Measurements from ENCODE around the gene HSD17B11. TPM values are rescaled to one million over a fixed set of nuclear protein-coding genes. Genes with fewer than 3 reads are reported as not detected.

Gene HSD17B11
- total and polyA plus RNA-seq, 2 donors (not counting 1 experiment from before 2014, with no cell fraction given): 60.5 to 64.1 TPM

GRCh38 chr4:87309625-87310024 is 81.4 kb downstream of the HSD17B11 start:
- no peaks in the 10 kb centered on the region for H3K79me2 ChIP-seq (ENCODE audit: control insufficient read depth, insufficient read depth, low read length)
- TF ChIP-seq CTCF (conservative IDR thresholded peaks at IDR 0.05 in 1 of 2, IDR thresholded peaks at IDR 0.05 in 1 of 2; ENCODE audit: low read depth in 1 of 2, low read length in 2 of 2) (no peak), EZH2 (IDR thresholded peaks at IDR 0.05; ENCODE audit: low read length, missing control alignments) (no peak)
- H4K20me1 ChIP-seq (ENCODE audit: control insufficient read depth, extremely low read depth, insufficient read depth, low read length): no peaks in the 10 kb centered on the region
- H3K4me1 ChIP-seq (ENCODE audit: control insufficient read depth, extremely low read depth, insufficient read depth, low read length): no peaks in the 10 kb centered on the region
- H3K4me2 ChIP-seq (ENCODE audit: extremely low read depth, insufficient read depth, low read length): no peak overlapping the region
- H3K27ac ChIP-seq (ENCODE audit: insufficient read depth, low read length): no peak overlapping the region
- H3K9ac ChIP-seq (ENCODE audit: insufficient read depth, low read length): no peak overlapping the region
- DNase-seq (ENCODE audit: low read depth in 2 of 2): no peak
- H3K36me3 ChIP-seq (ENCODE audit: control insufficient read depth, insufficient read depth, low read length): no peaks in the 10 kb centered on the region
- no peaks in the 10 kb centered on the region for H3K27me3 ChIP-seq (ENCODE audit: control insufficient read depth, insufficient read depth, low read length)
- H2AFZ ChIP-seq (ENCODE audit: low read length): no peak overlapping the region
- H3K9me3 ChIP-seq (ENCODE audit: control insufficient read depth, insufficient read depth, low read depth, low read length): no peaks in the 10 kb centered on the region
- no peak overlapping the region for H3K4me3 ChIP-seq (replicated peaks in 1 of 4; ENCODE audit: control extremely low read depth in 1 of 4, insufficient read depth in 1 of 4, low read depth in 3 of 4, low read length in 4 of 4)

GRCh38 chr4:87306056-87306455 is 84.9 kb downstream of the HSD17B11 start:
- no peaks in the 10 kb centered on the region for H3K4me1 ChIP-seq (ENCODE audit: control insufficient read depth, extremely low read depth, insufficient read depth, low read length)
- H3K4me3 ChIP-seq (replicated peaks in 1 of 4; ENCODE audit: control extremely low read depth in 1 of 4, insufficient read depth in 1 of 4, low read depth in 3 of 4, low read length in 4 of 4): no peak overlapping the region
- H3K36me3 ChIP-seq (ENCODE audit: control insufficient read depth, insufficient read depth, low read length): no peaks in the 10 kb centered on the region
- H3K79me2 ChIP-seq (ENCODE audit: control insufficient read depth, insufficient read depth, low read length): no peaks in the 10 kb centered on the region
- no peak overlapping the region for H3K27ac ChIP-seq (ENCODE audit: insufficient read depth, low read length)
- no peak overlapping the region for H3K4me2 ChIP-seq (ENCODE audit: extremely low read depth, insufficient read depth, low read length)
- no peak for DNase-seq (ENCODE audit: low read depth in 2 of 2)
- H2AFZ ChIP-seq (ENCODE audit: low read length): no peak overlapping the region
- H3K9me3 ChIP-seq (ENCODE audit: control insufficient read depth, insufficient read depth, low read depth, low read length): no peaks in the 10 kb centered on the region
- TF ChIP-seq CTCF (conservative IDR thresholded peaks at IDR 0.05 in 1 of 2, IDR thresholded peaks at IDR 0.05 in 1 of 2; ENCODE audit: low read depth in 1 of 2, low read length in 2 of 2): no peak
- no peak for TF ChIP-seq EZH2 (IDR thresholded peaks at IDR 0.05; ENCODE audit: low read length, missing control alignments)
- no peaks in the 10 kb centered on the region for H4K20me1 ChIP-seq (ENCODE audit: control insufficient read depth, extremely low read depth, insufficient read depth, low read length)
- no peak overlapping the region for H3K9ac ChIP-seq (ENCODE audit: insufficient read depth, low read length)
- no peaks in the 10 kb centered on the region for H3K27me3 ChIP-seq (ENCODE audit: control insufficient read depth, insufficient read depth, low read length)

GRCh38 chr4:87305562-87305961 is 85.4 kb downstream of the HSD17B11 start:
- TF ChIP-seq CTCF (conservative IDR thresholded peaks at IDR 0.05 in 1 of 2, IDR thresholded peaks at IDR 0.05 in 1 of 2; ENCODE audit: low read depth in 1 of 2, low read length in 2 of 2): no peak
- no peak for TF ChIP-seq EZH2 (IDR thresholded peaks at IDR 0.05; ENCODE audit: low read length, missing control alignments)
- no peaks in the 10 kb centered on the region for H3K79me2 ChIP-seq (ENCODE audit: control insufficient read depth, insufficient read depth, low read length)
- DNase-seq (ENCODE audit: low read depth in 2 of 2): no peak
- H3K9me3 ChIP-seq (ENCODE audit: control insufficient read depth, insufficient read depth, low read depth, low read length): no peaks in the 10 kb centered on the region
- H3K27me3 ChIP-seq (ENCODE audit: control insufficient read depth, insufficient read depth, low read length): no peaks in the 10 kb centered on the region
- no peak overlapping the region for H3K4me2 ChIP-seq (ENCODE audit: extremely low read depth, insufficient read depth, low read length)
- H3K36me3 ChIP-seq (ENCODE audit: control insufficient read depth, insufficient read depth, low read length): no peaks in the 10 kb centered on the region
- H4K20me1 ChIP-seq (ENCODE audit: control insufficient read depth, extremely low read depth, insufficient read depth, low read length): no peaks in the 10 kb centered on the region
- no peaks in the 10 kb centered on the region for H3K4me1 ChIP-seq (ENCODE audit: control insufficient read depth, extremely low read depth, insufficient read depth, low read length)
- no peak overlapping the region for H2AFZ ChIP-seq (ENCODE audit: low read length)
- H3K9ac ChIP-seq (ENCODE audit: insufficient read depth, low read length): no peak overlapping the region
- H3K4me3 ChIP-seq (replicated peaks in 1 of 4; ENCODE audit: control extremely low read depth in 1 of 4, insufficient read depth in 1 of 4, low read depth in 3 of 4, low read length in 4 of 4): no peak overlapping the region
- H3K27ac ChIP-seq (ENCODE audit: insufficient read depth, low read length): no peak overlapping the region

All from fibroblast of lung (primary cell).